HepG2 (cell line): ENCODE results near the gene DCPS. TPM values are rescaled to one million over a fixed set of nuclear protein-coding genes. Genes with fewer than 3 reads are reported as not detected.

Experiments used
- AGO1 ChIP-seq: fragments of 200-400 bp; formaldehyde crosslinking; IDR thresholded peaks from 2 replicates; pipeline ENCODE4 v1.6.1; 2017; ENCODE audit warnings: mild to moderate bottlenecking, low read depth, low read length, moderate library complexity; ENCODE audit not compliant: poor library complexity, severe bottlenecking
- AHDC1 ChIP-seq: sonication (generic); formaldehyde crosslinking; IDR thresholded peaks from 2 replicates; pipeline ENCODE4 v1.5.1; 2020; ENCODE audit warnings: mild to moderate bottlenecking, missing genetic modification reagents, borderline replicate concordance
- ETV5 ChIP-seq: IDR thresholded peaks from 2 replicates; pipeline ENCODE4 v1.6.1; 2018; ENCODE audit warnings: missing biosample characterization, missing genetic modification reagents, inconsistent platforms, borderline replicate concordance
- FLYWCH1 ChIP-seq: sonication (generic); formaldehyde crosslinking; IDR thresholded peaks from 2 replicates; pipeline ENCODE4 v1.8.1; 2023; ENCODE audit warnings: mild to moderate bottlenecking, missing genetic modification reagents
- GLMP ChIP-seq: sonication (generic); formaldehyde crosslinking; IDR thresholded peaks from 2 replicates; pipeline ENCODE4 v1.9.0; 2021; ENCODE audit warnings: missing genetic modification reagents, mild to moderate bottlenecking, borderline replicate concordance
- IRF9 ChIP-seq: sonication (generic); formaldehyde crosslinking; IDR thresholded peaks from 2 replicates; pipeline ENCODE4 v1.8.0; 2022; ENCODE audit warnings: missing genetic modification reagents, mild to moderate bottlenecking, borderline replicate concordance
- NFRKB ChIP-seq: fragments of 450-650 bp; IDR thresholded peaks from 2 replicates; pipeline ENCODE4 v1.6.1; 2017
- NRL ChIP-seq: sonication (generic); formaldehyde crosslinking; IDR thresholded peaks from 2 replicates; pipeline ENCODE4 v1.5.0; 2020; ENCODE audit warnings: missing genetic modification reagents, mild to moderate bottlenecking, moderate library complexity, borderline replicate concordance
- PHF8 ChIP-seq: sonication (generic); formaldehyde crosslinking; IDR thresholded peaks from 2 replicates; pipeline ENCODE4 v1.5.0; 2020; ENCODE audit warnings: missing genetic modification reagents
- PITX1 ChIP-seq: sonication (generic); formaldehyde crosslinking; IDR thresholded peaks from 2 replicates; pipeline ENCODE4 v1.5.1; 2020; ENCODE audit warnings: mild to moderate bottlenecking, missing genetic modification reagents
- RFXAP ChIP-seq: sonication (generic); formaldehyde crosslinking; IDR thresholded peaks from 2 replicates; pipeline ENCODE4 v1.4.0; 2020; ENCODE audit warnings: missing genetic modification reagents, borderline replicate concordance
- SP5 ChIP-seq: IDR thresholded peaks from 2 replicates; pipeline ENCODE4 v1.6.1; 2016; ENCODE audit warnings: low read depth, borderline replicate concordance
- TCF12 ChIP-seq, 2 experiments: fragments of 450-650 bp in 1 of 2; sonication (generic) in 1 of 2; formaldehyde crosslinking in 1 of 2; IDR thresholded peaks; 2 replicates each; pipeline versions ENCODE4 v1.6.1 to v1.8.0; 2017 to 2022; ENCODE audit warnings: antibody characterized with exemption in 1 of 2, mild to moderate bottlenecking in 1 of 2, missing genetic modification reagents in 1 of 2, moderate library complexity in 1 of 2
- TRIM24 ChIP-seq: sonication (generic); formaldehyde crosslinking; IDR thresholded peaks from 2 replicates; pipeline ENCODE4 v1.8.0; 2022; ENCODE audit warnings: mild to moderate bottlenecking, missing genetic modification reagents
- ZFP90 ChIP-seq: sonication (generic); formaldehyde crosslinking; IDR thresholded peaks from 2 replicates; pipeline ENCODE4 v1.8.0; 2022; ENCODE audit warnings: missing genetic modification reagents, mild to moderate bottlenecking, inconsistent platforms, borderline replicate concordance
- ZNF331 ChIP-seq: sonication (generic); formaldehyde crosslinking; IDR thresholded peaks from 2 replicates; pipeline ENCODE4 v1.4.0; 2020; ENCODE audit warnings: missing genetic modification reagents
- ZNF672 ChIP-seq: sonication (generic); formaldehyde crosslinking; IDR thresholded peaks from 2 replicates; pipeline ENCODE4 v1.8.1; 2022; ENCODE audit warnings: missing genetic modification reagents
- polyA plus RNA-seq, 8 experiments: library from polyadenylated mRNA; depleted of rRNA in 3 of 8; stranded (reverse) in 7 of 8; unstranded in 1 of 8; fragments of >200 nt; fragmentation: Illumina TruSeq in 4 of 8; extraction: Trizol in 4 of 8; gene quantifications; 2 replicates each; pipeline versions ENCODE4 v1.2.1 to v1.2.3, GENCODE V29; 2011 to 2016; ENCODE audit warnings: low read depth in 4 of 8, missing spikeins in 1 of 8, mixed read lengths in 1 of 8; ENCODE audit not compliant: insufficient read depth in 1 of 8
- total RNA-seq, 5 experiments: library from RNA; depleted of rRNA; stranded (reverse); fragments of >200 nt; fragmentation: Illumina TruSeq; extraction: Trizol; gene quantifications; 2 replicates each; pipeline ENCODE4 v1.2.3, GENCODE V29; 2016; ENCODE audit warnings: low read depth in 1 of 5

The DCPS gene
- total and polyA plus RNA-seq, 2 of the 13 experiments (the other 11 are each of a cell fraction or from before 2014, with no cell fraction given), result 21.9 to 22.5 TPM

GRCh38 chr11:126282736-126283591 lies 20.9 kb upstream of the DCPS start, which contains the start of gene TIRAP (continued):
- 0 out of 2 replicates have a peak, but pooled peaks have one; percentile 50 for TF ChIP-seq GLMP (CRISPR knock-in tag)
- TF ChIP-seq AGO1, result peak; percentile 70
- TF ChIP-seq RFXAP, result no peak
- TF ChIP-seq ZNF331 (CRISPR knock-in tag), result peak; percentile 56; the same call in 1 of the 2 replicates
- no peak for TF ChIP-seq TRIM24
- TF ChIP-seq TCF12 (IDR thresholded peaks at IDR 0.05), result no peak
- peak; percentile 59; the same call in 1 of the 2 replicates for TF ChIP-seq TCF12 (CRISPR knock-in tag; IDR thresholded peaks at IDR 0.05)
- TF ChIP-seq FLYWCH1 (CRISPR knock-in tag), result peak; percentile 74; the same call in 1 of the 2 replicates
- TF ChIP-seq NFRKB, result no peak
- TF ChIP-seq IRF9 (CRISPR knock-in tag), result no peak; the same call in 1 of the 2 replicates
- no peak for TF ChIP-seq AHDC1
- TF ChIP-seq PITX1 (CRISPR knock-in tag), result no peak; the same call in 1 of the 2 replicates
- peak; percentile 95 for TF ChIP-seq PHF8 (CRISPR knock-in tag)
- peak; percentile 50 for TF ChIP-seq SP5 (CRISPR knock-in tag)
- TF ChIP-seq ETV5 (CRISPR knock-in tag), result peak; percentile 83
- TF ChIP-seq ZFP90 (CRISPR knock-in tag), result no peak; the same call in 1 of the 2 replicates
- TF ChIP-seq NRL (CRISPR knock-in tag), result no peak
- TF ChIP-seq ZNF672, result 0 out of 2 replicates have a peak, but pooled peaks have one; percentile 62
